ENCODE data around the gene WRAP73.

WRAP73 gene

DNA sequence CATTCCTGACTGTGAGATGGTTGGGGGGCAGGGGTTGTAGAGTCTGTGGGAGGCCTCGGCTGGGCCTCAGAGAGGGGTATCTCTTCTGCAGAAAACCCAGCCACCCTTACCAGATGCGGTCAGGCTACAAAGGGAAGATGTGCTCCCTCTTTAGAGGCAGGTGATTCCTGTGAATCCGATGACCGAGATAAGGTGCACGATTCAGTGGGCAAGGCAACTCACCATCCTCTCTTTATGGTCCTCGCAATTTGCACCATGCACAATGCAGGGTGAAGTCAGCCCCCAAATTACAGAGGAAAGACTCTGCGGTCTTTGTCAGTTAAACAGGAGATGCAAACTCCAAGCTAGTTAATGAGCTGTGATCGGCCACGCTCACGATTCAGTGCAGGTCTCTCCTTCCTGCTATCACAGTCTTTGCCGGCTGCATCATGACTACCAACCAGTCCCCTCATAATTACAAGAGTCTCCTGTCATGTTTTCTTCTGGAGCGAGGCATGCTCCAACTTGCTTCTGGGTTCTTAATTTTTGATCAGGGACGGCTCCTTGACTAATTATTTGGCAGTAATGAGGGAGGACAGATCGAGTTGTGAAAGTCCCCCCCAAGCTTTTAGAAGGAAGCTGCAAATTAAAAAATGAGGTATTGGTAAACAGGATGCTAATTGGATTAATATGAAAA, 14.9 kb upstream of the WRAP73 start:
- H3K27ac Mint-ChIP-seq = no peak overlapping the region
- no peak overlapping the region for H3K4me3 Mint-ChIP-seq
- H3K9me3 Mint-ChIP-seq = no peaks in the 10 kb centered on the region
- DNase-seq = no peak
- peaks cover 44% of the 10 kb centered on the region for H3K27me3 Mint-ChIP-seq
- H3K36me3 Mint-ChIP-seq = no peaks in the 10 kb centered on the region
- CTCF ChIA-PET = no interaction called here
- no peaks in the 10 kb centered on the region for H3K4me1 Mint-ChIP-seq

DNA sequence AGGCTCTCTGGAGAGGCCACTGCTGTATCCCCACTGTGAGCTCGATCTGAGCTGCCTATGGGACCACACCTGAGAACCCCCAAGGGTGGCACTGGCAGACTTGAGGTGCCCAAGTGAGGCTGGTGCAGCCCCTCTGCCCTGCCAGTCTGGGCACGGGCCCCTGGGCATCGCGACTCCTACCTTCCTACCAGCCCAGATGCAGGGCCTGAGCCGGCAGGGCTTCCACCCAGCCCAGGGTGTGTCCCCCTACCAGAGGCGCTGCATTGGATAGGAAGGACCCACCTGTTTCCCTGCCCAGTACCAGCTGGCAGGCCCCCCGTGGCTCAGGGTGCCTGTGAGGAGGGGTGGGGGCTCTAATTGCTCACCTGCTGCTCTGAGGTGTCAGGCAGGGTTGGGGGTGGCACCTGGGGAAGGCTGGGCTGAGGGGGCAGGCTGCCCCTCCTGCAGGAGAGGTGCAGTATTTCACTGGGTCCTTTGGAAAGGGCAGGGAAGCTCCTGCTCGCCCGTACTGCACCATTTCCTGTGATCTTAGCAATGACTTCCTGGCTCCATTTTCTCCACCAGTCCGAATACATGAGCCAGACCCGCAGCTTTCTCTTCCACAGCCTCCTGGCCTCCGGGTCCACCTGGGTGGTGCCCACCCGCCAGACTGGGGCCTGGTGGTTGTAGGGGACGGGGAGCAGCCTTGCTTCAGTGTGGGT, 14.2 kb upstream of the WRAP73 start:
- peaks cover 46% of the 10 kb centered on the region for H3K27me3 Mint-ChIP-seq
- H3K36me3 Mint-ChIP-seq = no peaks in the 10 kb centered on the region
- no peaks in the 10 kb centered on the region for H3K9me3 Mint-ChIP-seq
- no peaks in the 10 kb centered on the region for H3K4me1 Mint-ChIP-seq
- H3K27ac Mint-ChIP-seq = no peak overlapping the region
- CTCF ChIA-PET = no interaction called here
- DNase-seq = no peak
- no peak overlapping the region for H3K4me3 Mint-ChIP-seq

- Mint-ChIP-seq H3K4me1 (no peaks in the 10 kb centered on the region), H3K27ac (no peak overlapping the region)
- CTCF ChIA-PET = no interaction called here
These were observed 12.3 kb upstream of the WRAP73 start for GRCh38 chr1:3662080-3662671.

DNA sequence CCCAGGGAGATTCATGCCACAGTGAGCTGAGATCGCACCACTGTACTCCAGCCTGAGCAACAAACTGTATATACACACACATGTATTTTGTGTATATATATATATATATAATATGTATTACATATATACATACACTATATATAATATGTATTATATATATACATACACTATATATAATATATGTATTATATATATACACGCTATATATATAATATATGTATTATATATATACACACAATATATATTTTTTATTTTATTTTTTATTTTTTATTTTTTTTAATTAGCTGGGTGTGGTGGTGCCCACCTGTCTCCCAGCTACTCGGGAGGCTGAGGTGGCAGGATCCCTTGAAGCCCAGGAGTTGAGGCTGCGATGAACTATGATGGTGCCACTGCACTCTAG, 11.7 kb upstream of the WRAP73 start:
- no peaks in the 10 kb centered on the region for H3K9me3 Mint-ChIP-seq
- no peaks in the 10 kb centered on the region for H3K4me1 Mint-ChIP-seq
- H3K36me3 Mint-ChIP-seq = no peaks in the 10 kb centered on the region
- peaks cover 46% of the 10 kb centered on the region for H3K27me3 Mint-ChIP-seq
- DNase-seq = no peak
- no peak overlapping the region for H3K4me3 Mint-ChIP-seq
- CTCF ChIA-PET = no interaction called here
- no peak overlapping the region for H3K27ac Mint-ChIP-seq

More at GRCh38 chr1:3662080-3662671, 12.3 kb upstream of the WRAP73 start:
- Mint-ChIP-seq H3K27me3 (peaks cover 48% of the 10 kb centered on the region), H3K4me3 (no peak overlapping the region), H3K9me3 (no peaks in the 10 kb centered on the region), H3K36me3 (no peaks in the 10 kb centered on the region)
- no peak for DNase-seq

- Mint-ChIP-seq H3K27ac (no peak overlapping the region), H3K4me3 (no peak overlapping the region), H3K27me3 (peaks cover 52% of the 10 kb centered on the region), H3K36me3 (no peaks in the 10 kb centered on the region), H3K9me3 (no peaks in the 10 kb centered on the region), H3K4me1 (no peaks in the 10 kb centered on the region)
- CTCF ChIA-PET = no interaction called here
- no peak for DNase-seq
These were observed 10.8 kb upstream of the WRAP73 start for GRCh38 chr1:3660704-3661103.

- no peak overlapping the region for H3K4me3 Mint-ChIP-seq
- DNase-seq = no peak
- CTCF ChIA-PET = no interaction called here
- H3K27me3 Mint-ChIP-seq = peaks cover 67% of the 10 kb centered on the region
- no peak overlapping the region for H3K27ac Mint-ChIP-seq
- H3K4me1 Mint-ChIP-seq = no peaks in the 10 kb centered on the region
- H3K9me3 Mint-ChIP-seq = no peaks in the 10 kb centered on the region
- no peaks in the 10 kb centered on the region for H3K36me3 Mint-ChIP-seq
These were observed 9.2 kb upstream of the WRAP73 start for GRCh38 chr1:3659093-3659492.

GRCh38 chr1:3658231-3658615, 8.3 kb upstream of the WRAP73 start:
- Mint-ChIP-seq H3K36me3 (no peaks in the 10 kb centered on the region), H3K4me3 (no peak overlapping the region), H3K27me3 (peaks cover 73% of the 10 kb centered on the region), H3K4me1 (no peaks in the 10 kb centered on the region), H3K9me3 (no peaks in the 10 kb centered on the region), H3K27ac (no peak overlapping the region)
- DNase-seq = no peak
- CTCF ChIA-PET = no interaction called here

DNA sequence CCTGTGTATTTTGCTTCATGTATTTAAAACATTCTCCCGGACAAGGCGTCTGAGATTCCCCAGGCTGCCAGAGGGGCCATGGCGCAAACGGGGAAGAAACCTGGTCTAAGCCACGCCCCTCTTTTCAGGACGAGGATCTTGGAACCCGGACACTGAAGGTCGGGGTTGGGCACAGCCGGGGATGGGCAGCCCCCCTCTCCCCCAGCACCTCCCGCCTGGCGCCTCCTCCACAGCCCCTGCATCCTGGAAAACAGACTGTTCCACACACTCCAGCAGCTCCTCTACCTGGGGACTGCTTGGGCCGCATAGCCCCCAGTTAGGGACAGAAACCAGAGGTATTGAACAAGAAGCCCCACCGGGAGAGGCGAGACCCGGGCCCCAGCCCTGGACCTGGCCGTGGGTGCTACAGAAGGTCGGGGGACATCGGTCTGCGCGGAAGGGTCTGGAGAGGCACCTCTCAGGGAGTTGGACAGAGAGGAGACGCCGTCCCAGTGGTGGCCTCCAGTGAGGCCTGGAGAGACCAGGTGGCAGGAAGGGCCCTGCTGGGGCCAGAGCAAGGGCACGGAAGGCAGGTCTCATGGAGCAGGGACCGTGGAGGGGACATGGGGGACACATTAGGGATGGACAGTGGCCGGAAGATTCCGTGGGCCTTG, 7.8 kb upstream of the WRAP73 start:
- no peak overlapping the region for H3K27ac Mint-ChIP-seq
- no peak overlapping the region for H3K4me3 Mint-ChIP-seq

GRCh38 chr1:3657096-3657475, 7.2 kb upstream of the WRAP73 start:
- Mint-ChIP-seq H3K4me1 (no peaks in the 10 kb centered on the region), H3K4me3 (no peak overlapping the region), H3K27ac (no peak overlapping the region), H3K27me3 (peaks cover 71% of the 10 kb centered on the region), H3K36me3 (no peaks in the 10 kb centered on the region), H3K9me3 (no peaks in the 10 kb centered on the region)
- CTCF ChIA-PET = no interaction called here
- no peak for DNase-seq

More for the DNA sequence above, 7.8 kb upstream of the WRAP73 start:
- H3K9me3 Mint-ChIP-seq = no peaks in the 10 kb centered on the region
- peaks cover 73% of the 10 kb centered on the region for H3K27me3 Mint-ChIP-seq
- H3K4me1 Mint-ChIP-seq = no peaks in the 10 kb centered on the region
- CTCF ChIA-PET = no interaction called here
- no peak for DNase-seq
- H3K36me3 Mint-ChIP-seq = no peaks in the 10 kb centered on the region

- DNase-seq = no peak
- Mint-ChIP-seq H3K27me3 (peaks cover 73% of the 10 kb centered on the region), H3K9me3 (no peaks in the 10 kb centered on the region), H3K27ac (no peak overlapping the region), H3K4me3 (no peak overlapping the region), H3K4me1 (no peaks in the 10 kb centered on the region), H3K36me3 (no peaks in the 10 kb centered on the region)
- CTCF ChIA-PET = no interaction called here
These were observed 6.7 kb upstream of the WRAP73 start for GRCh38 chr1:3656450-3657095.

DNA sequence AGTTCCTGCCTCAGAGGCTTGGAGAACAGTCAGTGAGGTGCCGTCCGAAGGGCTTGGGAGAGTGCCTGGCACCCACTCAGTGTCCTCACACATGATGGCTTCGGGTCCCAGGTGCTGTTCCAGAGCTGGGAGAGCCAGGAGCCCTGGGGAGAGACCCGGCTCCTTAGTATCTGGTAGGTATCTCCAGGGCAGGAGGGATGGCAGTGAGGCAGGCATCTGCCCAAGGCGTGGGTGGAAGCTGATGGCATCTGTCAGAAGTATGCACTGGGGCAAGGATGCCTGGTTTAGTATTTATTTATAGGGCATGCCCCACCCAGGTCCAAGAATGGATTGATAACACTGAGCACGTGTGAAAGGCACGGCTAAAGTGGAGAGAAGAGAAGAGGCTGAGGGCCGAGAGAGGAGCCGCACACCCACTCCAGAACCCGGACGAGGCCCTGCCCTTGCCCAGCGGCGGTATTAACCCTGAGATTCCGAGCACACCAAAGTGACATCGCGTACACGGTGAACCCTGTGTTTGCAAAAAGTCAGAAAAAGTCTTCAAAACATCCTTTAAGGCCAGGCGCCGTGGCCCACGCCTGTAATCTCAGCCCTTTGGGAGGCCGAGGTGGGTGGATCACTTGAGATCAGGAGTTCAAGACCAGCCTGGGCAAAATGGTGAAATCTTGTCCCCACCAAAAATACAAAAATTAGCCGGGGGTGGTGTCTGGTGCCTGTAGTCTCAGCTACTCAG, 4.8 kb upstream of the WRAP73 start:
- H3K27ac Mint-ChIP-seq = no peak overlapping the region
- CTCF ChIA-PET = interaction anchor here (1.3 kb wide), 1 partner anchor 90 kb away, joined by 3 read pairs; no protein-coding TSS in a partner anchor
- H3K36me3 Mint-ChIP-seq = no peaks in the 10 kb centered on the region
- no peak overlapping the region for H3K4me3 Mint-ChIP-seq
- no peak for DNase-seq
- H3K27me3 Mint-ChIP-seq = peaks cover 88% of the 10 kb centered on the region
- H3K4me1 Mint-ChIP-seq = peaks cover 9% of the 10 kb centered on the region
- no peaks in the 10 kb centered on the region for H3K9me3 Mint-ChIP-seq

DNA sequence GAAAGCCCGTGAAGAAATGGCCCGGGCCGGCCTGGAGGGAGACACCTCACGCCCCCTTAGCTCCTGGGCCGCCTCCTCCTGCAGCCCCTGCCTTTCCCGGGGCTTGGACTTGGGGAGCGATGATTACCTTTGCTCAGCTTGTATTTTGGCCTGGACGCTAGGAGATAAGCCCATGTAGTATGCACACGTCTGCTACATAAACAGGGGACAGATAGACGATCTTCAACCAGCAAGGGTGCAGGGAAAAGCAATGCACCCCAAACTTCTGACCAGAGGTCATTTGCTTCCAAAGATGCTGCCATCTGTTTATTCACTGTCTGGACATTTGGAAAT, 3.3 kb upstream of the WRAP73 start:
- CTCF ChIA-PET = no interaction called here
- peak overlapping the region; percentile 27 for H3K4me3 Mint-ChIP-seq
- no peak overlapping the region for H3K27ac Mint-ChIP-seq
- H3K27me3 Mint-ChIP-seq = peaks cover 80% of the 10 kb centered on the region
- H3K36me3 Mint-ChIP-seq = peaks cover 2% of the 10 kb centered on the region
- no peaks in the 10 kb centered on the region for H3K9me3 Mint-ChIP-seq
- no peak for DNase-seq
- peaks cover 19% of the 10 kb centered on the region for H3K4me1 Mint-ChIP-seq

- Mint-ChIP-seq H3K4me1 (peaks cover 25% of the 10 kb centered on the region), H3K27me3 (peaks cover 74% of the 10 kb centered on the region), H3K4me3 (peak overlapping the region; percentile 45), H3K9me3 (no peaks in the 10 kb centered on the region), H3K27ac (no peak overlapping the region), H3K36me3 (peaks cover 8% of the 10 kb centered on the region)
- CTCF ChIA-PET = interaction anchor here (0.6 to 0.7 kb wide), 2 partner anchors 23 to 34 kb away, joined by 3 read pairs; no protein-coding TSS in a partner anchor
- no peak for DNase-seq
These were observed 2.8 kb upstream of the WRAP73 start for GRCh38 chr1:3652548-3653285.

All from activated naive CD4-positive, alpha-beta T cell treated with anti-CD3 and anti-CD28 coated beads, Interleukin-2, amount 10 ng/mL, durations not matched to agents 7 days and 5 days (primary cell).